ENCODE measurements around the gene FTO. TPM values are rescaled to one million over a fixed set of nuclear protein-coding genes. Genes with fewer than 3 reads are reported as not detected.

The FTO gene
- polyA plus RNA-seq, 3 donors = 16.8 to 51.0 (median 37.7) TPM

DNA sequence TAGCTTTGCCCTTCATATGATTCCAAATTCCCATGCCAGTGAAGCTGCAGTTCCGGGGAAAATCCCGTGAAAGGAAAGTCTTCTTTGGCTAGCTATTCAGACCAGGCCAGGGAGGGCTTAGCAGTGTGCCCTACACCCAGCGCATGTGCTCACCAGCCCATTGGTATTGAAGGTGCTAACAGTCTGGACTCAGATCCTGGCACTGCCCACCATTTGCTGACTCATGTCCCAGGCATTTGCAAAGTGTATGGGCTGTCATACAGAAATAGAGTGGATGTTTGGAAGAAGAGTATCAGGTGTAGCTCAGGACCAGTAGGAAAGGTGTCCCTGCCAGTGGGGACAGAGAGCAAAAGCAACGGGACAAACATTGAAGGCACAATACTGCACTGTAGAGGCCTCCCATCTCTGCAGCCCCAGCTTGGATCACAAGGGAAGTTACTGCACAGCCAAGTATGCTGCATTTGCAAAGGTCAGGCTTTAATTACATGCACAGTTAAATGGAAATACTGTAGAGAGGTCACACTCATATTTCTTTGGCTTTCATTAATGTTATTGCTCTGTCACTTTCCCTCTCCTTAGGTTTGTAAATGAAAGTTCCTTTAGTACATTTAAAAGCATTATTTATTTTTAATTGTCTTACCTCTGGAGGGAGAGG is 362.6 kb downstream of the FTO start:
- Mint-ChIP-seq H3K4me1 (no peaks in the 10 kb centered on the region), H3K27ac (no peak overlapping the region), H3K4me3 (no peak overlapping the region), H3K36me3 (no peaks in the 10 kb centered on the region), H3K27me3 (ENCODE audit: low read depth in 3 of 3) (no peaks in the 10 kb centered on the region), H3K9me3 (peaks cover 0 to 2% (median 0%) of the 10 kb centered on the region in 7 donors)
- H3K27ac ChIP-seq (ENCODE audit: low read depth in 1 of 2, low read length in 2 of 2) = no peak overlapping the region
- H3K36me3 ChIP-seq (replicated peaks in 1 of 2; ENCODE audit: control insufficient read depth in 1 of 2, insufficient read depth in 2 of 2, low read length in 2 of 2) = no peaks in the 10 kb centered on the region
- no peaks in the 10 kb centered on the region for H4K20me1 ChIP-seq (ENCODE audit: insufficient read depth, low read length)
- no peak for DNase-seq
- TF ChIP-seq, protein P1, sequence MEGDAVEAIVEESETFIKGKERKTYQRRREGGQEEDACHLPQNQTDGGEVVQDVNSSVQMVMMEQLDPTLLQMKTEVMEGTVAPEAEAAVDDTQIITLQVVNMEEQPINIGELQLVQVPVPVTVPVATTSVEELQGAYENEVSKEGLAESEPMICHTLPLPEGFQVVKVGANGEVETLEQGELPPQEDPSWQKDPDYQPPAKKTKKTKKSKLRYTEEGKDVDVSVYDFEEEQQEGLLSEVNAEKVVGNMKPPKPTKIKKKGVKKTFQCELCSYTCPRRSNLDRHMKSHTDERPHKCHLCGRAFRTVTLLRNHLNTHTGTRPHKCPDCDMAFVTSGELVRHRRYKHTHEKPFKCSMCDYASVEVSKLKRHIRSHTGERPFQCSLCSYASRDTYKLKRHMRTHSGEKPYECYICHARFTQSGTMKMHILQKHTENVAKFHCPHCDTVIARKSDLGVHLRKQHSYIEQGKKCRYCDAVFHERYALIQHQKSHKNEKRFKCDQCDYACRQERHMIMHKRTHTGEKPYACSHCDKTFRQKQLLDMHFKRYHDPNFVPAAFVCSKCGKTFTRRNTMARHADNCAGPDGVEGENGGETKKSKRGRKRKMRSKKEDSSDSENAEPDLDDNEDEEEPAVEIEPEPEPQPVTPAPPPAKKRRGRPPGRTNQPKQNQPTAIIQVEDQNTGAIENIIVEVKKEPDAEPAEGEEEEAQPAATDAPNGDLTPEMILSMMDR (IDR thresholded peaks at IDR 0.05) = no peak
- no peaks in the 10 kb centered on the region for H3K9me3 ChIP-seq (replicated peaks in 1 of 2; ENCODE audit: control insufficient read depth in 1 of 2, insufficient read depth in 1 of 2, low read length in 2 of 2)
- no peak overlapping the region for H2AFZ ChIP-seq (ENCODE audit: insufficient read depth, low read depth, low read length, poor library complexity, severe bottlenecking)
- H3K4me2 ChIP-seq (replicated peaks; ENCODE audit: extremely low read depth, low read length, poor library complexity, severe bottlenecking) = no peak overlapping the region
- WGBS (ENCODE audit: insufficient coverage) = 95% methylated on average over 4 of the region's 4 CpGs
- H3K9ac ChIP-seq (ENCODE audit: insufficient read depth, low read length, poor library complexity, severe bottlenecking) = no peak overlapping the region
- intact Hi-C loops (cut with micrococcal nuclease) = no loop called here
- no peaks in the 10 kb centered on the region for H3K4me1 ChIP-seq (ENCODE audit: control insufficient read depth in 1 of 2, insufficient read depth in 2 of 2, low read length in 2 of 2)
- H3K79me2 ChIP-seq (ENCODE audit: insufficient read depth, low read length) = no peaks in the 10 kb centered on the region
- no peak overlapping the region for H3K4me3 ChIP-seq (replicated peaks in 1 of 3; ENCODE audit: low read depth in 2 of 3, low read length in 3 of 3)
- no peaks in the 10 kb centered on the region for H3K27me3 ChIP-seq (ENCODE audit: control insufficient read depth in 2 of 2, insufficient read depth in 2 of 2, low read length in 2 of 2)

DNA sequence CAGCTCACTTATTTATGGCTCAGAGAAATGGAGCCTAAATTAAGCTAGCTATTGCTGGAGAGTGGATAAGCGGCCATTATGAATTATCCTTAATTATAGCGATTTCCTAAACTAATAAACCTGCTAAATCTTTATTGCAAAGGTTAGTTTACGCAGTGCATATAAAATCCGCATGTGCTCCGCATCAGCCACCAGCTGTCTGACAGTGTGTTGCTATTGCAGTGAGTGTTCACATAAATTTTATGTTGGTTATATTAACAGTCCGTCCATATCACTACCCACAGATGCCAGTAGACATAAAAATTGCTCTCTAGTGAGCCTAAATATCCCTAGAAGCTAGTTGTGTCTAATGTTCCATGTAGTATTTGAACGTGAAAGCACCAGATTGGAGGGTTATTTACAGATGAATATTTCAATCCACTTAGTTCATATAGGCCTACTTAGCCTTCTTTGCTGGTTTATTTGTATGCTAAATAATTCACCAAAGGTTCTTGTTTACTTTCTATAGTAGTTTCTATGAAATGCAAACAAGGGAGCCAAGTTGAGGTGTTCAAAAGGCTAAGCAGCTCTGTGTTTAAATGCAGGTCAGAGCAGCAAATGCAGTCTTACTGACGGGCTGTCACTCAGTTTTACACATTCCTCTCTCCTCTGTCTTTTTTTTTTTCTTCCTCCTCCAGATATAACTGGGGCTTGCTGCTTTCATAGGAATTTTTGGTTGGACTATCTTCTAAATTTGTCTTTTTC is 363.5 kb downstream of the FTO start:
- Mint-ChIP-seq H3K36me3 (no peaks in the 10 kb centered on the region), H3K27ac (no peak overlapping the region), H3K4me1 (no peaks in the 10 kb centered on the region), H3K9me3 (peaks cover 0 to 2% (median 0%) of the 10 kb centered on the region in 7 donors), H3K27me3 (ENCODE audit: low read depth in 3 of 3) (no peaks in the 10 kb centered on the region), H3K4me3 (no peak overlapping the region)
- no peak overlapping the region for H3K27ac ChIP-seq (ENCODE audit: low read depth in 1 of 2, low read length in 2 of 2)
- H3K79me2 ChIP-seq (ENCODE audit: insufficient read depth, low read length) = no peaks in the 10 kb centered on the region
- no peak overlapping the region for H3K4me2 ChIP-seq (replicated peaks; ENCODE audit: extremely low read depth, low read length, poor library complexity, severe bottlenecking)
- H2AFZ ChIP-seq (ENCODE audit: insufficient read depth, low read depth, low read length, poor library complexity, severe bottlenecking) = no peak overlapping the region
- no peak for DNase-seq
- H3K27me3 ChIP-seq (ENCODE audit: control insufficient read depth in 2 of 2, insufficient read depth in 2 of 2, low read length in 2 of 2) = no peaks in the 10 kb centered on the region
- no peaks in the 10 kb centered on the region for H3K36me3 ChIP-seq (replicated peaks in 1 of 2; ENCODE audit: control insufficient read depth in 1 of 2, insufficient read depth in 2 of 2, low read length in 2 of 2)
- WGBS (ENCODE audit: insufficient coverage) = no CpG with 5 or more reads among the region's 8 CpGs
- TF ChIP-seq, protein P1 (IDR thresholded peaks at IDR 0.05) = no peak
- intact Hi-C loops (cut with micrococcal nuclease) = no loop called here
- no peak overlapping the region for H3K9ac ChIP-seq (ENCODE audit: insufficient read depth, low read length, poor library complexity, severe bottlenecking)
- H3K4me1 ChIP-seq (ENCODE audit: control insufficient read depth in 1 of 2, insufficient read depth in 2 of 2, low read length in 2 of 2) = no peaks in the 10 kb centered on the region
- H3K9me3 ChIP-seq (replicated peaks in 1 of 2; ENCODE audit: control insufficient read depth in 1 of 2, insufficient read depth in 1 of 2, low read length in 2 of 2) = no peaks in the 10 kb centered on the region
- H4K20me1 ChIP-seq (ENCODE audit: insufficient read depth, low read length) = no peaks in the 10 kb centered on the region
- no peak overlapping the region for H3K4me3 ChIP-seq (replicated peaks in 1 of 3; ENCODE audit: low read depth in 2 of 3, low read length in 3 of 3)

All from CD14-positive monocyte (primary cell).